Astrocyte of the cerebellum (primary cell): ENCODE measurements around the gene ARL11.
"Not testable (repeated sequence)": the region's sequence is repeated elsewhere in the genome, so short reads cannot be mapped to it uniquely, and the experiment has no call there.

Experiments
- DNase-seq: peaks from one replicate; pipeline ENCODE4 v3.0.0-alpha.2; 2011; ENCODE audit warnings: low read depth
- H3K4me3 ChIP-seq: 2 replicates; pipeline ENCODE4 v1.5.1; 2011; ENCODE audit warnings: mild to moderate bottlenecking, low read depth, low read length, moderate library complexity
- in situ Hi-C: cut with HindIII; loops from 2 replicates; pipeline ENCODE4 v1.10.0; 2017; ENCODE audit warnings: low sequenced_read_pairs
- TF ChIP-seq, protein P1 (sequence below): IDR thresholded peaks from 2 replicates; pipeline ENCODE4 v1.5.1; 2012; ENCODE audit warnings: low read length, low read depth, moderate library complexity, mild to moderate bottlenecking; ENCODE audit errors: missing control alignments

The ARL11 gene

DNA sequence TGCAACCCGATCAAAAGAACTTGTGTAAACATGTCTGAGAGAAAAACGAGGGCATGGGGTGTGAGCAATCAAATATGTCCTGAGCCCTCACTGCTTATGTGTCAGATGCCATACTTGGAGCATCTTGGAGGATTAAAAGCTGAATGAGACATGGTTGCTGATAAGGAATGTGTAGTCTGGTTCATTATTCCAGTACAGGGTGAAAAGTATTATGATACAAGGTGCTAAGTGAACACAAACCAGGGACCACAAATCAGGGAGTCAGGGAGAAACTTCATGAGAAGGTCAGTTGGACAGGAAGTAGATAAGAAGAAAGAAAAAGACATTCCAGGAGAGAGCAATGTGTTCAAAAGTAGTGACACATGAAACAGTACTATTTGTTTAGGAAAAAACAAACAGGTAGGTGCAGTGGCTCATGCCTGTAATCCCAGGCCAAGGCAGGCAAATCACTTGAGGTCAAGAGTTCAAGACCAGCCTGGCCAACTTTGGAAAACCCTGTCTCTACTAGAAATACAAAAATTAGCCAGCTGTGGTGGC lies 40.9 kb upstream of the ARL11 start:
- no peak overlapping the region for H3K4me3 ChIP-seq
- no peak for DNase-seq
- in situ Hi-C loops: no loop called here
- TF ChIP-seq, protein P1, sequence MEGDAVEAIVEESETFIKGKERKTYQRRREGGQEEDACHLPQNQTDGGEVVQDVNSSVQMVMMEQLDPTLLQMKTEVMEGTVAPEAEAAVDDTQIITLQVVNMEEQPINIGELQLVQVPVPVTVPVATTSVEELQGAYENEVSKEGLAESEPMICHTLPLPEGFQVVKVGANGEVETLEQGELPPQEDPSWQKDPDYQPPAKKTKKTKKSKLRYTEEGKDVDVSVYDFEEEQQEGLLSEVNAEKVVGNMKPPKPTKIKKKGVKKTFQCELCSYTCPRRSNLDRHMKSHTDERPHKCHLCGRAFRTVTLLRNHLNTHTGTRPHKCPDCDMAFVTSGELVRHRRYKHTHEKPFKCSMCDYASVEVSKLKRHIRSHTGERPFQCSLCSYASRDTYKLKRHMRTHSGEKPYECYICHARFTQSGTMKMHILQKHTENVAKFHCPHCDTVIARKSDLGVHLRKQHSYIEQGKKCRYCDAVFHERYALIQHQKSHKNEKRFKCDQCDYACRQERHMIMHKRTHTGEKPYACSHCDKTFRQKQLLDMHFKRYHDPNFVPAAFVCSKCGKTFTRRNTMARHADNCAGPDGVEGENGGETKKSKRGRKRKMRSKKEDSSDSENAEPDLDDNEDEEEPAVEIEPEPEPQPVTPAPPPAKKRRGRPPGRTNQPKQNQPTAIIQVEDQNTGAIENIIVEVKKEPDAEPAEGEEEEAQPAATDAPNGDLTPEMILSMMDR: no peak

DNA sequence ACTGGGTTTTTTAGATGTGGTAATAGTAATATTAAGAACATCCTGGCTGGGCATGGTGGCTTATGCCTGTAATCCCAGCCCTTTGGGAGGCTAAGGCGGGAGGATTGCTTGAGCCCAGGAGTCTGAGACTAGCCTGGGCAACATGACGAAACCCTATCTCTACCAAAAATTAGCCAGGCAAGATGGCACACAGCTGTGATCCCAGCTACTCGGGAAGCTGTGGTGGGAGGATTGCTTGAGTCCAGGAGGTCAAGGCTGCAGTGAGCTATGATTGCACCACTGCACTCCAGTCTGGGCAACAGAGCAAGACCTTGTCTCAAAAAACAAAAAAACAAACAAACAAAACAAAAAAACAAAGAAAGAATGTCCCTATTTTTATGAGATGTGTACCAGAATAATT lies 37.6 kb upstream of the ARL11 start:
- DNase-seq, H3K4me3 ChIP-seq, in situ Hi-C loops: not testable (repeated sequence)

DNA sequence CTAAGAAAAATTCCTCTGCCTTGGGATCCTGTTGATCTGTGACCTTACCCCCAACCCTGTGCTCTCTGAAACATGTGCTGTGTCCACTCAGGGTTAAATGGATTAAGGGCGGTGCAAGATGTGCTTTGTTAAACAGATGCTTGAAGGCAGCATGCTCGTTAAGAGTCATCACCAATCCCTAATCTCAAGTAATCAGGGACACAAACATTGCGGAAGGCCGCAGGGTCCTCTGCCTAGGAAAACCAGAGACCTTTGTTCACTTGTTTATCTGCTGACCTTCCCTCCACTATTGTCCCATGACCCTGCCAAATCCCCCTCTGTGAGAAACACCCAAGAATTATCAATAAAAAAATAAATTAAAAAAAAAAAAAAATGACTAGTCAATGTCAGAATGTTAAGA lies 34.4 kb upstream of the ARL11 start:
- H3K4me3 ChIP-seq, DNase-seq, in situ Hi-C loops: not testable (repeated sequence)

DNA sequence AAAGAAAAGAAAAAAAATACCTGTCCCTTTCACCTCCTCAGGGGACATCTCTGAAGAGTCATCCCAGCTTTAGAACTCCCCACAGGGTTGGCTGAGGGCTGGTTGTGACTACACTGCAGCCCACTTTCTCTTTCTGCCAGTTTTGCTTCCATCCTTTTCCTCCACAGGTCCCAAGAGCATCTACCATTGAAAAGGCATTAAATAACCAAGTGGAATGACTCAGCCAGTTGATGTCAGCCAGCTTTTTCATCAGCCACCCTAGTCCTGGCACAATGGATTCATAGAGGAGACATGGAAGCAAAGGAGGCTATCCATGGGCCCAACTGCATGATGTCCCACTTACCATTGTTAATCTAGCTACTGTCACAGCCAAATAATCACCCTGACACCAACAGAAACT lies 33.7 kb upstream of the ARL11 start:
- no peak overlapping the region for H3K4me3 ChIP-seq
- TF ChIP-seq, protein P1: no peak
- DNase-seq: no peak
- in situ Hi-C loops: no loop called here

DNA sequence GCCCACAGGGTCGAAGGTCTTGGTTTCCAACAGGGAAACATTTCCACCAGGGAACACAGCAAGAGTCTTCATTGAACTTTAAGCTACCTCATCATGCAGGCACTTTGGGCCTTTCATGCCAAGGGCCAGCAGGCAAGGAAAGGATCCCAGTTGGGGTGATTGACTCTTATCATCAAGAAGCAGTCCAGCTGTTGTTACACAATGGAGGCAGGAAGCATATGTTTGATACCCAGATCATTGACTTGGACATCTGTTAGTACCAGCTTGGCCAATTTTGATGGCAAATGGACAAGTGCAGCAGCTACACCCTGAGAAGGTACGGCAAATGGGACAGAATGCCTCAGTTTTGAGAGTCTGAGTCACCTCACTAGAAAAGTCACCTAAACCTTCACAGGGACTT lies 32.1 kb upstream of the ARL11 start:
- in situ Hi-C loops: no loop called here
- H3K4me3 ChIP-seq: no peak overlapping the region
- TF ChIP-seq, protein P1: no peak
- DNase-seq: no peak

DNA sequence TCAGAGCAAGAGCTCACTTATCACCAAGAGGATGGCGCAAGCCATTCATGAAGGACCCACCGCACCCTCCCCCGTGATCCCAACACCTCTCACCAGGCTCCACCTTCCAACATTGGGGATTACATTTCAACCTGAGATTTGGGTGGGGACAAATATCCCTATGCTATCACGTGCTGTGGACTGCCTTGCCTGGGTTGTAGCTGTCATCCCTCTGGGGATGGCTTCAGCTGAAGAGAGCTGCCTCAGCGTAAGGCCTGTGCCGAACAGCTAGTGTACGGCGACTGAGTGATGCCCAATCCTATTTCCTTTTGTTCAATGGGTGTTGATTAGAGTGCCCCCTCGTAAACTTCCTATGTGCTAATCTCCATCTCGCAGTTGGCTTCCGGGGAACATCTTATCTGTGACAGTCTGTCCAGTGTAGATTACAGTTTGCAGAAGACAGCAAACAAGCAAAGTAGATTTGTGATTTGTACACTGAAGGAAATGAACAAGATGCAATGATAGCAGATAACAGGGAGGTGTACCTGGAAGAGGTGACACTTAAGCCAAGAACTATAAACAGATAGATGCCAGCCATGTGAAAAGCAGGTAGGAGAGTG lies 31.2 kb upstream of the ARL11 start:
- TF ChIP-seq, protein P1: no peak
- no peak for DNase-seq
- H3K4me3 ChIP-seq: no peak overlapping the region
- in situ Hi-C loops: no loop called here

DNA sequence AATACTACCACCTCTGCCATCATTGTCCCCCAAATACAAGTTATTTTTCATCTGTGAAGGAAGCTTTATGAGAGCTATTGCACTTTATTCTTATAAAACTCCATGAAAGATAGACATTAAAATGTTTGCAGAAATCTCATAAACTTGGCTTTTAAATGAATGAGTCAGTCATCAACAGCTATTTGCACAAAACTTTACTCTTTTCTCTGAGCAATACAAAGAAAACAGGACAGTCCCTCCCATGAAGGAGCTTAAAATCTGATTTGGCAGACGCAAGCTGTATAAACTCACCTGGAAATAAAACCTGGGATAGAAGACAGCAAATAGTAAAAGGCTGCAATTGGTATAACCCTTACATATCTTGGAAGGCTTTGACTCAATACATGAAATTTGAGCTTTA lies 26.3 kb upstream of the ARL11 start:
- in situ Hi-C loops: loop anchor here (5.0 kb wide), 1 partner anchor 310 kb away; no protein-coding TSS in a partner anchor
- no peak overlapping the region for H3K4me3 ChIP-seq
- TF ChIP-seq, protein P1: no peak
- DNase-seq: no peak

DNA sequence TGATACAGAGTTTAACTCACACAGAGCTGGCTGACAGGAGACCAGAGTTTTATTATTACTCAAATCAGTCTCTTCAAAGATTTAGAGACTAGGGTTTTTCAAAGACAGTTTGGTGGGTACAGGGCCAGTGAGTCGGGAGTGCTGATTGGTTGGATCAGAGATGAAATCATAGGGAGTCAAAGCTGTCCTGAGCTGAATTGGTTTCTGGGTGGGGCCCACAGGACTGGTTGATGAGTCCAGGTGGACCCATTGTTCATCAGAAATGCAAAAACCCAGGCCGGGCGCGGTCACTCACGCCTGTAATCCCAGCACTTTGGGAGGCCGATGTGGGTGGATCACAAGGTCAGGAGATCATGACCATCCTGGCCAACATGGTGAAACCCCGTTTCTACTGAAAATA lies 25.7 kb upstream of the ARL11 start:
- not testable (repeated sequence) for H3K4me3 ChIP-seq, DNase-seq
- in situ Hi-C loops: loop anchor here (5.0 kb wide), 1 partner anchor 310 kb away; no protein-coding TSS in a partner anchor
